ENCODE data around the gene IL6ST. TPM values are rescaled to one million over a fixed set of nuclear protein-coding genes. Genes with fewer than 3 reads are reported as not detected.

Gene IL6ST
- 48.1 and 54.7 TPM in 2 replicates for polyA plus RNA-seq

DNA sequence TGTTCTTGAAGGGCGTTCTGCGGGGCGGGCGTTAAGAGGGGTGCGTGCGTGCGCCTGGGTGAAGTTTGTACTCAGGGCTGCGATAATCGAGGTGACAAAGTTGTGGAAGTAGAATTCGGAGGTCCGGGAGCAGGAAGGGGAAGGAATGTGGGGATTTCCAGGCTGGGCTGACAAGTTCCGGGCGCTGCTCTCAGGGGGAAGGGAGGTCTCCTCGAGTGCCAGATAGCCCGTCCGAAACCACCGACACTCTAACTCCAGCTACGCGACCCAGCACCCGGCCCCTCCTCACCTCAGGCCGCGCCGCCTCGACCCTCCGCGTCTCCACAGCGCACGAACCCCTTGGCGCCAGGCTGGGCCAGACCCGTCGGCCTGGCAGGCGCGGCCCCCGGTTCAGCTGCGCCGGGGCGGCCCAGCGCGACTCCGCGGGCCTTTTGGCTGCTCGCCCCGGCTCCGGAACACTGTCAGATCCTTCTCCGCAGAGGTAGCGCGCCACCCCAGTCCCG, at the start of gene IL6ST:
TSS of gene IL6ST (minus strand) at position 469 of the 503 bp plus-strand sequence. CDS start 18,685 bp downstream, outside the sequence.

Other genes with a start within 250 kb of the IL6ST start
- gene IL31RA, start 143.6 kb downstream of the IL6ST start, polyA plus RNA-seq = not detected in 2 replicates
- 0.15 and 1.8 TPM in 2 replicates for gene ANKRD55, start 238.4 kb upstream of the IL6ST start, polyA plus RNA-seq

Data from Purkinje cell (primary cell).